GM20000 (cell line): Measurements from ENCODE around the gene GPRASP3.
A peak's percentile ranks its signal among the peaks of the same experiment; 100 is the strongest.

Source experiments
- DNase-seq: peaks from one replicate; pipeline ENCODE4 v3.0.0; 2012; ENCODE audit warnings: low spot score
- CTCF ChIP-seq: IDR thresholded peaks from 2 replicates; pipeline ENCODE4 v1.5.1; 2012; ENCODE audit warnings: mild to moderate bottlenecking, control low read depth; ENCODE audit errors: extremely low read depth, missing control alignments

The GPRASP3 gene

GRCh38 chrX:102765809-102766208 lies 45.3 kb downstream of the GPRASP3 start:
- no peak for TF ChIP-seq CTCF
- no peak for DNase-seq

- no peak for TF ChIP-seq CTCF
- DNase-seq = no peak
Observed at GRCh38 chrX:102767287-102767686, 46.7 kb downstream of the GPRASP3 start.

DNA sequence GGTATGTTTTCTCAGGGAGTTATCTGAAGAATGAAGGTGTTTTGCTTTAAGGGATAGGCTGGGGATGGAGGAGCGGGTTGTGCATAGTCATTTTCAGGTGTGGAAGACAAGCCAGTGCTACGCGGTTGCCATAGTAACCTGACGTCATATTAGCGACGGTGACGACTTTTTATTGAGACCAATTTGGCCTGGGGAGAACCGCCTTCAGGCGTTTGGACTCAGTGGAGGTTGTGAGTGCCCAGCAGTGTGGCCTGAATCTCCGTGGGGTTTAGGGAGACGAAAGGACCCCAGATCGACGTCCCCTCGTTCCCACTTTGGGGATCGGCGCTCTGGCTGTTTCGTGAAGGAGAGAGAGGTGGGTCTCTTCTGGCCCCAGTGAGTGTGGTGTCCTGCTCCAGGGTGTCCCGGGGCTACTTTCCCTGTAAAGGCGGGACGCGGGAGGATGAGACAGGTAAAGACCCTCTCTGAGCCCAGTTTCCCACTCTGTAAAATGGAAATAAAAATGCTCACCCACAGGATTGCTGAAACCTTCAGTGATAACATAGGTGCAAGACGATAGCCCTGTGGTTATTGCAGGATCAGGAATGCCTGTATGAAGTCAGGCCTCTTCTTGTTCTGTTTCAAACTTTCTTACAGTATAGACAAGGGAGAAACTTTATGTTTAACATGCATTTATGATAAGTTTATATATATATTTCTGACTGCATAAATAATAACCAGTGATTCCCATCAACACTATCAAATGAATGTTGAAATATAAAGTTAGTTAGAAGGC lies 48.6 kb downstream of the GPRASP3 start:
- peak; percentile 68 for DNase-seq
- TF ChIP-seq CTCF = no peak
